GM12865 (cell line): ENCODE results near the gene KRT31.
"Not testable (repeated sequence)": the region's sequence is repeated elsewhere in the genome, so short reads cannot be mapped to it uniquely, and the experiment has no call there.

Experiments
- DNase-seq: peaks from one replicate; pipeline ENCODE4 v3.0.0; 2010; ENCODE audit warnings: low read depth
- H3K4me3 ChIP-seq: 2 replicates; pipeline ENCODE4 v1.5.1; 2011; ENCODE audit warnings: mild to moderate bottlenecking, low read depth, low read length, control low read depth
- CTCF ChIP-seq: IDR thresholded peaks from 2 replicates; pipeline ENCODE4 v1.5.1; 2011; ENCODE audit warnings: low read length, control low read depth, low read depth, inconsistent platforms; ENCODE audit not compliant: insufficient read depth; ENCODE audit errors: missing control alignments

Gene KRT31

GRCh38 chr17:41403404-41404023, 6.1 kb upstream of the KRT31 start:
- no peak for TF ChIP-seq CTCF
- no peak overlapping the region for H3K4me3 ChIP-seq
- no peak for DNase-seq

- no peak overlapping the region for H3K4me3 ChIP-seq
- no peak for DNase-seq
- no peak for TF ChIP-seq CTCF
These were observed 4.8 kb upstream of the KRT31 start for GRCh38 chr17:41402161-41402560.

- DNase-seq = no peak
- H3K4me3 ChIP-seq = no peak overlapping the region
- no peak for TF ChIP-seq CTCF
These were observed 1.1 kb downstream of the KRT31 start for GRCh38 chr17:41396340-41396739.

- DNase-seq = no peak
- TF ChIP-seq CTCF = no peak
- no peak overlapping the region for H3K4me3 ChIP-seq
These were observed 1.8 kb downstream of the KRT31 start for GRCh38 chr17:41395611-41396010.

GRCh38 chr17:41395044-41395443, 2.4 kb downstream of the KRT31 start:
- H3K4me3 ChIP-seq, DNase-seq: not testable (repeated sequence)

GRCh38 chr17:41394254-41394996, 3.0 kb downstream of the KRT31 start:
- DNase-seq = no peak
- no peak for TF ChIP-seq CTCF
- no peak overlapping the region for H3K4me3 ChIP-seq

- no peak for TF ChIP-seq CTCF
- no peak for DNase-seq
- no peak overlapping the region for H3K4me3 ChIP-seq
These were observed 3.6 kb downstream of the KRT31 start for GRCh38 chr17:41393826-41394225.
